ENCODE measurements around the gene TIPARP.

DNA sequence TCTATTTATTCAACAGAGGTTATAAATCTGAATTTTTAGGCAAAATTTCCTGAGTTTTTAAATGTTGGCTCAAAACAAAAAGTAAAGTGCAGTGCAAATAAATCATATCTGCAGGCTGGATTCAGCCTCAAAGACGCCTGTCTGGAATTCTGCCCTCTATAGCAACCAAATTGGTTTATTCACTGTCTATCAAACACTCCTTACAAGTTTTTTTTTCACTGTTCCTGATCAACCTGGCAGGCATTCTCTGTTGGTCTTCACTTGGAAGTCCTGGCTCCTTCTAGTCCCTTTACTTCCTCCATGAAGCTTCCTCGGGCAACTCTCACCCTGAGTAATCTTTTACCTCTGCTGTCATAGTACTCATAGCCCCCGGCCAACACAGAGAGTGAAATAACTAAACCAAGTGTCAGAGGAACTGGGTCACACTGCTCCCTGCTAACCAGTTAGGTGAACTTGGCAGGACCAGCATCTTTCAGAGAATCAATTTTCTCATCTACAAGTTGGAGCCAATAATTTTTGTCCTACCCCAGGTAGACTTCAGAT lies 36.8 kb upstream of the TIPARP start:
- TF ChIP-seq CTCF (conservative IDR thresholded peaks at IDR 0.05; ENCODE audit: low read depth, low read length) (no peak), EZH2 (IDR thresholded peaks at IDR 0.05; ENCODE audit: borderline replicate concordance, low read depth, low read length, poor library complexity, severe bottlenecking) (no peak)

Data from A673 (cell line).